ENCODE measurements around the gene SARDH. TPM values are rescaled to one million over a fixed set of nuclear protein-coding genes. Genes with fewer than 3 reads are reported as not detected.

Gene SARDH
- total RNA-seq, 4 donors from 2014 or later = 0.39 to 2.9 (median 0.59) TPM

DNA sequence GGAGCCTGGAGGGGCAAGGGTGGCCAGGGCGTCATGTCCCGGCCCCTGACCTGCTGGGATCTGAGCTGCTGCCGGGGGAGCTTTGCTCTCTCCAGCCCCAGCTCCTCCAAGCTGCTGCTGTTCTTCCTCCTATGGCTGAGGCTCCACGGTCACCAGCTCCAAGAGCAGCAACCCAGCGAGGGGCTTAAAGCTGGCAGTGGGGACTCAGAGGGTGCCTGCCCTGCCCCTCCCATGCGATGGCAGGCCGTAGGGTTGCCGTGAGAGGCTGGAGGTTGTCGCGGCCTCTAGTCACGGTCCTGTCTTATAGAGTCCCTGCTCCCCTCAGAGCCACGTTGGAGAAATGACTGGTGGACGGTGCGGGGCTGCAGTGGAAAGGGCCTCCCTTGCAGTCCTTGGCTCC, 82.5 kb downstream of the SARDH start:
- Histone ChIP-seq H3K4me1 (peaks cover 0 to 6% of the 10 kb centered on the region in 2 donors), H3K27me3 (peaks cover 41 to 61% (median 55%) of the 10 kb centered on the region in 3 donors), H3K27ac (no peak overlapping the region), H3K36me3 (no peaks in the 10 kb centered on the region), H3K9me3 (no peaks in the 10 kb centered on the region), H3K4me3 (no peak overlapping the region)
- no peak for DNase-seq
- TF ChIP-seq, protein P1, sequence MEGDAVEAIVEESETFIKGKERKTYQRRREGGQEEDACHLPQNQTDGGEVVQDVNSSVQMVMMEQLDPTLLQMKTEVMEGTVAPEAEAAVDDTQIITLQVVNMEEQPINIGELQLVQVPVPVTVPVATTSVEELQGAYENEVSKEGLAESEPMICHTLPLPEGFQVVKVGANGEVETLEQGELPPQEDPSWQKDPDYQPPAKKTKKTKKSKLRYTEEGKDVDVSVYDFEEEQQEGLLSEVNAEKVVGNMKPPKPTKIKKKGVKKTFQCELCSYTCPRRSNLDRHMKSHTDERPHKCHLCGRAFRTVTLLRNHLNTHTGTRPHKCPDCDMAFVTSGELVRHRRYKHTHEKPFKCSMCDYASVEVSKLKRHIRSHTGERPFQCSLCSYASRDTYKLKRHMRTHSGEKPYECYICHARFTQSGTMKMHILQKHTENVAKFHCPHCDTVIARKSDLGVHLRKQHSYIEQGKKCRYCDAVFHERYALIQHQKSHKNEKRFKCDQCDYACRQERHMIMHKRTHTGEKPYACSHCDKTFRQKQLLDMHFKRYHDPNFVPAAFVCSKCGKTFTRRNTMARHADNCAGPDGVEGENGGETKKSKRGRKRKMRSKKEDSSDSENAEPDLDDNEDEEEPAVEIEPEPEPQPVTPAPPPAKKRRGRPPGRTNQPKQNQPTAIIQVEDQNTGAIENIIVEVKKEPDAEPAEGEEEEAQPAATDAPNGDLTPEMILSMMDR (IDR thresholded peaks at IDR 0.05 in 4 of 5, conservative IDR thresholded peaks at IDR 0.05 in 1 of 5) = no peak
- no peak for TF ChIP-seq POLR2A (IDR thresholded peaks at IDR 0.05)
- in situ Hi-C loops (cut with MboI; ENCODE audit: low sequenced_read_pairs in 4 of 4) = no loop called here
- intact Hi-C loops (cut with DNase I; ENCODE audit: low total_unique reads) = no loop called here
- no peak for ATAC-seq

DNA sequence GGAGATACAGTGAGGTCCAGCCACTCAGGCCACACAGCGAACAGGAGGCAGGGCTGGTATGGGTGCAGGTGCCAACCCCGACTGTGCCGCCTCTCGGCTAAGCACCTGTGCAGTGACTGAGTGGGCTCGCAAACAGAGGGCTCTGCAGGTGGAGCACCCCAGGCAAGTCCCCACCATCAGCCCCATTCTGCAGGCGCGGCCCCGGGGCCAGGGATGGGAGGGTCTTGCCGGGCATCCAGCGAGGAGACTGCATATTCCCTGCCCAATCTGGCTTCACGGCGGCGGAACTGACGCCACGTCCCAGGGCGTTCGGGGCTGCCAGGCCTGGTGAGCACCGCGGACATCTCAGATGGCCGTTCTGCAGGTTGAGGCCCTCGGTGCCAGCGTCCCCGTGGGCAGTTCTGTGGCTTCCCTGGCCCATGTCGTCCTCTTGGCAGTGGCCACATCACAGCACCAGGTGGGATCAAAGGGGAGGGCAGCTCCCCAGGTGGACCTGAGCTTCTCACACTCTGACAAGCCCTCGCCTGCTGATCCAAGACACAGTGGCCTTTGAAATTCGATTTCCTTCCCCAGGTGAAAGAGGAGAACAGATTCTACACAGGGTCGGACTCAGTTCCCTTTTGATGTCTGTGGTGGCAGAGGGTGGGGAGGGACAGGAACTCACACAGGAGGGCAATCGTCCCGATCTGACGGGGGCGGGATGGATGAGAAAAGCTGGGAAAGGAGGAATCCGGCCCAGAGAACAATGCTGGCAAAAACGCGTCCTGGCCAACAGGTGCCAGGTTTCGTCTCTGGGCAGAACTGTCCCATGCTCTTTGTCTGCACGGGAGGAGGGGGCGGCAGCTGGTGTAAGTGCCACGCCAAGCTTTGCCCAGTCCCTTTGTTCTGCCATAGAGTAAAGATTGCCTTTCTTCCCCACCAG, 83.2 kb downstream of the SARDH start:
- no peaks in the 10 kb centered on the region for H3K9me3 ChIP-seq
- in situ Hi-C loops (cut with MboI; ENCODE audit: low sequenced_read_pairs in 4 of 4) = no loop called here

DNA sequence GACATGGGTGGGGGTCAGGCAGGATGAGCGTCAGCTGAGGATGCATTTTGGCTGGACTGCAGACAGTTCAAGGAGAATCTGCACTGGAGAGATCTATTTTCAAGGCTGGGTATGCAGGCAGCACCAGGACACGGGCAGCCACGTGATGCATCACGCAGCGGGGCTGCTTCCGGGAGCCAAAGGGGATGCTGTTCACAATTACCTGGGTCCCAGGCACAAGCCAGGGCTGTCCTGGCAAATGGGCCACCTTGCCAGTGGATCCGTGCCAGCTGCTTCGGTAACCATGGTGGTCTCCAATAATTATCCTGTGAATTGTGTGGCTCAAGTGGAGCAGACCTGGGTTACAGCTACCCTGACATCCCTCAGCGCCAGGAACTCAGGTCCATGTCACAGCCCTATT, 84.5 kb downstream of the SARDH start:
- no peak overlapping the region for H3K27ac ChIP-seq
- H3K27me3 ChIP-seq = peaks cover 23 to 50% (median 49%) of the 10 kb centered on the region in 3 donors
- no peak for DNase-seq
- no peak overlapping the region for H3K4me3 ChIP-seq
- no peak for ATAC-seq
- H3K9me3 ChIP-seq = no peaks in the 10 kb centered on the region
- H3K36me3 ChIP-seq = no peaks in the 10 kb centered on the region
- in situ Hi-C loops (cut with MboI; ENCODE audit: low sequenced_read_pairs in 4 of 4) (no loop called here), intact Hi-C loops (cut with DNase I; ENCODE audit: low total_unique reads) (no loop called here)
- TF ChIP-seq POLR2A (IDR thresholded peaks at IDR 0.05) = no peak
- TF ChIP-seq, protein P1 (IDR thresholded peaks at IDR 0.05 in 4 of 5, conservative IDR thresholded peaks at IDR 0.05 in 1 of 5) = no peak
- H3K4me1 ChIP-seq = peaks cover 0 to 5% of the 10 kb centered on the region in 2 donors

More for the DNA sequence above, 83.2 kb downstream of the SARDH start:
- ATAC-seq (no peak), DNase-seq (no peak)
- intact Hi-C loops (cut with DNase I; ENCODE audit: low total_unique reads) = no loop called here
- H3K4me1 ChIP-seq = peaks cover 0 to 6% of the 10 kb centered on the region in 2 donors
- H3K36me3 ChIP-seq = no peaks in the 10 kb centered on the region
- H3K27me3 ChIP-seq = peaks cover 35 to 56% (median 54%) of the 10 kb centered on the region in 3 donors
- TF ChIP-seq, protein P1 (IDR thresholded peaks at IDR 0.05 in 4 of 5, conservative IDR thresholded peaks at IDR 0.05 in 1 of 5) = no peak
- no peak for TF ChIP-seq POLR2A (IDR thresholded peaks at IDR 0.05)
- no peak overlapping the region for H3K4me3 ChIP-seq
- no peak overlapping the region for H3K27ac ChIP-seq

DNA sequence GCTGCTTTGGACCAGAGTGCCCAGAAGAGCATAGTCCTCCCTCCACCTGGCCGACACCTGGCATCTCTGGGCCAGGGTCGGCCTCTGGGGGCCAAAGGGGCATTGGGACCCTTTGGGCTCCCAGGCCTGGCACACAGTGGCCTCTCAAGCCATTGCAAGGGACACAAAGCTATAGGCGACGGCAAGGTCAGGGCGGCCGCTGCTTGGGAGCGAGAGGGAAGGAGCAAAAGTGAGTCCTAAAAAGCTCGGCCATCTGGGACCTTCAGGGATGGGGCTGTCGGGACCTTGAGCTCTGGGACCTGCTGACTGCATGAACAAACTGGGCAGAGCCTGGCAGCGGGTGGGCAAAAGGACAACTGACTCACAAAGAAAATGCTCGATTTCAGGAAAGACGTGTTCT, 88.1 kb downstream of the SARDH start:
- DNase-seq (no peak), ATAC-seq (no peak)
- TF ChIP-seq, protein P1 (IDR thresholded peaks at IDR 0.05 in 4 of 5, conservative IDR thresholded peaks at IDR 0.05 in 1 of 5) = no peak
- no peak for TF ChIP-seq POLR2A (IDR thresholded peaks at IDR 0.05)
- intact Hi-C loops (cut with DNase I; ENCODE audit: low total_unique reads) (no loop called here), in situ Hi-C loops (cut with MboI; ENCODE audit: low sequenced_read_pairs in 4 of 4) (no loop called here)
- Histone ChIP-seq H3K27me3 (peaks cover 13 to 25% (median 19%) of the 10 kb centered on the region in 3 donors), H3K27ac (no peak overlapping the region), H3K36me3 (no peaks in the 10 kb centered on the region), H3K4me1 (no peaks in the 10 kb centered on the region), H3K4me3 (no peak overlapping the region), H3K9me3 (no peaks in the 10 kb centered on the region)
